ENCODE results near the gene GTPBP3. TPM values are rescaled to one million over a fixed set of nuclear protein-coding genes. Genes with fewer than 3 reads are reported as not detected.

Gene GTPBP3
- total and polyA plus RNA-seq, 2 experiments from 2014 or later = 25.4 to 67.8 TPM

GRCh38 chr19:17309198-17309964 lies 28.0 kb upstream of the GTPBP3 start, which contains the start of gene DDA1:
Gene DDA1 (plus strand): TSS chr19:17309563. CDS start chr19:17309655, 92 bp downstream.
- Histone ChIP-seq H3K9me2 (ENCODE audit: insufficient read depth) (no peaks in the 10 kb centered on the region), H3K27ac (ENCODE audit: low read depth) (peak within 1 kb of the TSS; percentile 91), H4K20me1 (replicated peaks; ENCODE audit: insufficient read depth) (peaks cover 16% of the 10 kb centered on the region), H3K4me3 (peak within 1 kb of the TSS; percentile 94), H3K4me1 (ENCODE audit: insufficient read depth) (peaks cover 25% of the 10 kb centered on the region), H3F3A (replicated peaks; ENCODE audit: low read depth) (peaks cover 33% of the 10 kb centered on the region), H3K36me3 (ENCODE audit: insufficient read depth) (no peaks in the 10 kb centered on the region), H3K79me2 (replicated peaks; ENCODE audit: insufficient read depth) (peaks cover 35% of the 10 kb centered on the region), H3K27me3 (ENCODE audit: insufficient read depth) (no peaks in the 10 kb centered on the region), H3K4me2 (peak within 1 kb of the TSS; percentile 99), H2AFZ (no peak within 1 kb of the TSS; the same call in 1 of the 2 replicates)
- H3K9me3 Mint-ChIP-seq = no peaks in the 10 kb centered on the region; the same call in 1 of the 3 replicates
- ATAC-seq (peak; percentile 78), DNase-seq (ENCODE audit: low spot score) (peak; percentile 100)
- H3K27ac Mint-ChIP-seq = peak within 1 kb of the TSS; percentile 97
- H3K4me1 Mint-ChIP-seq = peaks cover 28% of the 10 kb centered on the region
- H3K4me3 Mint-ChIP-seq = peak within 1 kb of the TSS; percentile 96
- H3K36me3 Mint-ChIP-seq (ENCODE audit: low read depth) = peaks cover 23% of the 10 kb centered on the region
- H3K27me3 Mint-ChIP-seq (ENCODE audit: insufficient read depth, low read depth, poor library complexity) = peaks cover 25% of the 10 kb centered on the region
- peak; percentile 91 for TF ChIP-seq ETS1 (IDR thresholded peaks at IDR 0.05)
- peak; percentile 76 for TF ChIP-seq POLR2AphosphoS5 (IDR thresholded peaks at IDR 0.05; ENCODE audit: low read depth)
- TF ChIP-seq CREB1 (CRISPR knock-in tag; IDR thresholded peaks at IDR 0.05; ENCODE audit: low read depth) = peak; percentile 76
- no peak for TF ChIP-seq STAT1 (IDR thresholded peaks at IDR 0.05; ENCODE audit: unreplicated experiment)

- Mint-ChIP-seq H3K36me3 (ENCODE audit: low read depth) (peaks cover 28% of the 10 kb centered on the region), H3K4me3 (peak overlapping the region; percentile 96), H3K4me1 (peaks cover 22% of the 10 kb centered on the region), H3K9me3 (no peaks in the 10 kb centered on the region; the same call in 1 of the 3 replicates), H3K27ac (peak overlapping the region; percentile 97), H3K27me3 (ENCODE audit: insufficient read depth, low read depth, poor library complexity) (peaks cover 23% of the 10 kb centered on the region)
- ATAC-seq (no peak), DNase-seq (ENCODE audit: low spot score) (no peak)
- H3K9me2 ChIP-seq (ENCODE audit: insufficient read depth) = no peaks in the 10 kb centered on the region
- peak overlapping the region; percentile 99 for H3K4me2 ChIP-seq
- H3K27me3 ChIP-seq (ENCODE audit: insufficient read depth) = no peaks in the 10 kb centered on the region
- peaks cover 35% of the 10 kb centered on the region for H3K79me2 ChIP-seq (replicated peaks; ENCODE audit: insufficient read depth)
- peaks cover 16% of the 10 kb centered on the region for H4K20me1 ChIP-seq (replicated peaks; ENCODE audit: insufficient read depth)
- peaks cover 4% of the 10 kb centered on the region; the same call in 1 of the 2 replicates for H3K36me3 ChIP-seq (ENCODE audit: insufficient read depth)
- H3K4me1 ChIP-seq (ENCODE audit: insufficient read depth) = peaks cover 19% of the 10 kb centered on the region
- TF ChIP-seq STAT1 (IDR thresholded peaks at IDR 0.05; ENCODE audit: unreplicated experiment) = no peak
- TF ChIP-seq ETS1 (IDR thresholded peaks at IDR 0.05) = no peak
- TF ChIP-seq CREB1 (CRISPR knock-in tag; IDR thresholded peaks at IDR 0.05; ENCODE audit: low read depth) = peak; percentile 73
- H3K27ac ChIP-seq (ENCODE audit: low read depth) = peak overlapping the region; percentile 91
- no peak overlapping the region; the same call in 1 of the 2 replicates for H2AFZ ChIP-seq
- peak overlapping the region; percentile 94 for H3K4me3 ChIP-seq
- peaks cover 26% of the 10 kb centered on the region for H3F3A ChIP-seq (replicated peaks; ENCODE audit: low read depth)
These were observed 27.3 kb upstream of the GTPBP3 start for GRCh38 chr19:17309965-17310461.
